ENCODE data around the gene SLC35B1.
A peak's percentile ranks its signal among the peaks of the same experiment; 100 is the strongest.

Gene SLC35B1

GRCh38 chr17:49707608-49708514 is at the start of gene SLC35B1:
TSS of gene SLC35B1 (minus strand) at chr17:49707964. CDS start at chr17:49707833, 131 bp downstream.
- peak; percentile 90 to 99 for DNase-seq

- DNase-seq: no peak
These were observed 49.5 kb upstream of the SLC35B1 start for GRCh38 chr17:49757151-49757777.

- no peak for DNase-seq
These were observed 48.8 kb upstream of the SLC35B1 start for GRCh38 chr17:49756323-49757150.

DNA sequence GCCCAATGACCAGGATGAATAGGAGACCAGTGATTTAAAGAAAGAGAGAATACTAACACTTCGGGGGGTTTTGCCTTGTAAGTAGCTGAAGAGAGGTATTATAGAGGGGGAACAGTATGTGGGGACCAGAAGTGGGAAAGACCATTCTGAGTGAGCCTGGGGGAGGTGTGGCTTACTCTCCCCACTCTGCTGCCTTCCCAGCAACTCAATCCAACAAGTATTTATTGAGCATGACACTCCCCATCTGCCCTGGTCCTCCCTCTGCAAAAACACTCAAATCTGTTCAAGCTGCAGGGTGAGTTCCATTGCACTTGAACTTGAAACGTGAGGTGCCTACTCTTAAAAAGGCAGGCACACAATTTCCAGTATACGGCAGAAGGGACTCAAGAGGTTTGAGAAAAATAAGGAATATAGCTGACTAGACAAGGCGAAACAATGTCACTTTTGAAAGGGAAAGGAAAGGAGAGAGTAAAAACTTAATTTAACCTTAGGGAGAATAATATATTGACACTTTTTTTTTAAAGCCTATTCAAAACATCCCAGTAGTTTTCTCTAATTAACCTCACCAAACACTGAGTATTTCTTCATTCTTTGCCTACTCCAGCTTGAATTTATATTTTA is 48.0 kb upstream of the SLC35B1 start:
- no peak for DNase-seq

- no peak for DNase-seq
These were observed 46.2 kb upstream of the SLC35B1 start for GRCh38 chr17:49753959-49754391.

- DNase-seq: no peak
These were observed 44.7 kb upstream of the SLC35B1 start for GRCh38 chr17:49752508-49752907.

DNA sequence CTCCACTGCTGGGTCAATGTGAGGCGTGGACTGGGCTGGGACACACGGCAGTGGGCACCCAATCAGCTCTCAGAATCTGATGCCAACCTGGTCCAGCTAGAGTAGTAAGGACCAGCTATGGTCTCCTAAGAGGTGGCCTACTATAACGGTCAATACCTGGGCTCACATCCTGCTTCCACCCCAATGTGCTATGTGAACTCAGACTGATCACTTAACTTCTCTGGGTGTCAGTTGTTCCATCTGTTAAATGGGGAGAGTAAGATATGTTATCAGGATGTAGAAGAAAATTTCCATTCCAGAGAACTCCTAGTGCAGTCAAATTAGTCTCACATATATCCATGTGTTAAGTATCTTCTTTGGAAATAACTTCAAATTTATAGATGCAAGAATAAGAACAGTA is 42.0 kb upstream of the SLC35B1 start:
- no peak for DNase-seq

GRCh38 chr17:49748791-49749190 is 41.0 kb upstream of the SLC35B1 start:
- DNase-seq: no peak

DNA sequence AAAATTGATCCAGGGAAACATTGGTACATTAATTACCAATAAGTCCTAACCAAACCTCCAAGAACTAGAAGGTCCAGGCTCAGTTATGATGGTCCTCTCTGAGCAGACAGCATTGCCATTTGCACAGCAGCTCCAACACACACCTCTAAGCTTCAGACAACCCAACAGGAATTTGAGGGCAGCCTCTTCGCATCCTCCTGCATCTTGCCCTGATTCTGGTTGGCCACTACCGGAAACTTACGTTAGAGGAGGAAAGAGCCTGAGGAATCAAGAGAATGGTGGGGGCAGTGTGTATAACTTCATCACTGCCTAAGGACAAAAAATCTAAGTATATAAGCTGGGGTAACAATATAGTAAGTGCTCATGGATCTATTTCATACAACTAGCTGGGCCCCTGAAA is 40.5 kb upstream of the SLC35B1 start:
- DNase-seq: no peak

GRCh38 chr17:49747632-49748031 is 39.9 kb upstream of the SLC35B1 start:
- DNase-seq: no peak

- DNase-seq: no peak
These were observed 39.2 kb upstream of the SLC35B1 start for GRCh38 chr17:49746791-49747490.

DNA sequence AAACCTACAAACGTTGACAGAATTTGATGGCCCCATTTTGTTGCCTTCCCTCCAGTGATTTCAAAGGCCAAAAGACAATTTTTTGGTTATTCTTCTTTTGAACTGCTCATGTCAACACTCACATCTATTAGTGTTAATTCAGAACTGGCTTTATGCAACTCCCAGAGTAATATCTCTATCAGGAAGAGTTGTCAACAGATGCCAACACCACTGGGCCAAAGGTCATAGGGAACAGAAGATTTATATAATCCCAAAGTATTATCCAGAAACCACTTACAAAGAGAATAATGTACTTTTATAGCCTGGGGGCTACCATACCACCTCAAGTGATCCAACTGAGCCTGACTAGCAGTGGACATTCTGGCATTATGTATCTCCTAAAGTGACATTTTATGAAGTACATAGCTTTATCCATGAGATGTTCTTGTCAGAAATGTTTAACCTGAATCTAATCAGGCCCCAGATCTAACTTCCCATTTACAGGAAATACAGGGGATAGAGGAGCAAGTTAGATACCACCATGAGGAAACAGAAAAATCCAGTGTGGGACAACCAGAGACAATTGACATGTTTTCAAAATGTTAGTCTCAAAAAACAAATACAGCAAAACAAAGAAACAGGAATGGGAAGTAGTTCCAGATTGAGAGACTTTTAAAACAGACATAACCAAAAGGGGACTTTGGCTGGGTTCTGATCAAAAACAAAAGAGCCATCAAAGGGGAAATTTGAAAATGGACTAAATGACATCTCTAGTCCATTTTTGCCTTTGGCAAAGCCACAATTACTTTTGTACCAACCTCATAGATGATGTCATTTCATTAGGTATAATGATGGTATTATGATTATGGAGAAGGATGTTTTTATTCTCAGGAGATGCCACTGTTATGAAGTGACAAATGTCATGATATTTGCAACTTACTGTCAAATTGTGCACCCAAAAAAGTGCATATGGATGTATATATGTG is 37.7 kb upstream of the SLC35B1 start:
- DNase-seq: no peak

DNA sequence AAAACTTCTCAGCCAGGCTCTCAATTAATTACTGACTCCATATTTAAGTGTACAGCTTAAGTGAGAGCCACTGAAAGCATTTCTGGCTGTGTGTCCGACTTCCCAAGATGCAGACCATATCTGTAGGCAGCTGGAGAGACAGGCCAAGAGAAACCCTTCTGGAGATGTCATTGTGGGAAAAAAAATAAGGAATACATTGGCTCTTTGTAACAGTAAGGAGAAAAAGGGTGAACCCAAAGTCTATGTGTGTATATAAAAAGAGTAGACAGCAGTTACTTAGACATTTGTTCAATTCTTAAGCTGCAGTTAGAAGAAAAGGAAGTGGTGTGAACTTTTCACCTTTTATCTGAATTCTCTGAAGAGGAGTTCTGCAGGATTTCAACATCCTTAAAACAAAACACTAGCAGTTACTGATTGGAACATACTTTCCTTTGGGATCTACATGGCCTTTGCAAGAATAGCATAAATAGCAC is 34.4 kb upstream of the SLC35B1 start:
- no peak for DNase-seq

DNA sequence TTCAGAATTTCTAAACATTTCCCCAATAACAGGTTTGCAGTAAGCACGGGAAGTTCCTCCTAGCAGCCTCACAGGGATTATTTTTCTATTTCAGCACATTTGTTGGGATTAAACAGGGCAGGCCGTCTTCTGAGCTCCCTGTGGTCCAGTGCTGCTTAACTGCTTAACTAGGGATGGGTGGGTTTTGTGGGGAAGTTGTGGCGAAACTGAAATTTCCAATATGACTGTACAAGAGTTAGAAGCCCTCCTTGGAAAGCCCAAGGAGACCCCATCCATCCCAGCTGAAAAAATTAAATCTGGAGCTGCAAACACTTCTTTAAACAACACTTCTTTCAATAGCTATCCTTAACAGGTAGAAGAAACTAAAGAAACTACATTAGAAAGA is 33.9 kb upstream of the SLC35B1 start:
- DNase-seq: no peak

- DNase-seq: no peak
These were observed 33.4 kb upstream of the SLC35B1 start for GRCh38 chr17:49741009-49741691.

DNA sequence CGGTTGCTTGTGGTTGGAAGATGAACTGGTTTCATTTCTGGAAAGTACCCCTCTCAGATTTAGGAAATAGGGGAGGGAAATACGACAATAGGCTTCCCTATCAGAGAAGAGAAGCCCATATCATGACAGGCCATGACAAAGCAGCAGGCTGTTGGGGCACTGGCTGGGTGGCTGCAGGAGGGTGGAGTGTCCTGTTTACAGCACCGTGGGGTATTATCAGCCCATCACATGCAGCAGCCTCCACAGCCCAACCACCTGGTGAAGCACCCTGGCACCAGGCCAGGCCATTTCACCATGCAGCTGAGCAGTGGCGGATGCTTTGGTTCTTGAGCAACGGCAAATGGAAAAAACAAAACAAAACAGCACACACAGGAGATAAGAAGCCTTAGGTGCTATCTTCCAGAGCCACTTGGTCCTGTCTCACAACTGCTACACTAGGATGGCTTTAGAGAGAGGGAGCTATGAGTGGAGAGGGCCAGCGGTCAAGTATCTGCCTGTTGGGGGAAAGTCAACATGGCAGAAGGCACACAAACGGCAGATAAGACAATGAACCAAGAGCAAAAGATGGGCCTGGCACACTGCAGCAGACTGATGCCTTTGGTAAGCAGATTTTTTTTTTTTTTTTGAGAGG is 32.0 kb upstream of the SLC35B1 start:
- no peak for DNase-seq

GRCh38 chr17:49738456-49739163 is 30.8 kb upstream of the SLC35B1 start:
- no peak for DNase-seq

- DNase-seq: no peak
These were observed 27.0 kb upstream of the SLC35B1 start for GRCh38 chr17:49734515-49735490.
